CD8-positive, alpha-beta memory T cell (primary cell): ENCODE measurements around the gene PARD3. TPM values are rescaled to one million over a fixed set of nuclear protein-coding genes. Genes with fewer than 3 reads are reported as not detected.

Experiments used
- CTCF ChIA-PET: fragments of 350-600 bp; sonication (Branson Sonifier 250); formaldehyde crosslinking; loops from one replicate; lab custom pipeline; 2021; ENCODE audit warnings: antibody characterized with exemption; lab: Charles Lee
- POLR2A ChIA-PET: fragments of 350-600 bp; sonication (Branson Sonifier 250); formaldehyde crosslinking; loops from one replicate; lab custom pipeline; 2021; ENCODE audit warnings: antibody characterized with exemption; lab: Charles Lee
- DNase-seq, 5 donors: peaks; one replicate each; pipeline versions ENCODE4 v3.0.0 to v3.0.0-alpha.2; 2020 to 2022; ENCODE audit warnings: mixed read lengths in 1 of 5
- H3K27ac ChIP-seq: one replicate; pipeline ENCODE4 v1.7.0; 2013; ENCODE audit warnings: low read depth, mild to moderate bottlenecking, low read length, moderate library complexity
- H3K27me3 ChIP-seq: 2 replicates; pipeline ENCODE4 v1.7.0; 2013; ENCODE audit warnings: low read length, mild to moderate bottlenecking; ENCODE audit not compliant: insufficient read depth, poor library complexity, severe bottlenecking
- H3K36me3 ChIP-seq: 2 replicates; pipeline ENCODE4 v1.7.0; 2013; ENCODE audit warnings: mild to moderate bottlenecking, low read length, moderate library complexity; ENCODE audit not compliant: insufficient read depth
- H3K4me1 ChIP-seq: 2 replicates; pipeline ENCODE4 v1.7.0; 2013; ENCODE audit warnings: mild to moderate bottlenecking, low read length, moderate library complexity; ENCODE audit not compliant: insufficient read depth
- H3K4me3 ChIP-seq: 2 replicates; pipeline ENCODE4 v1.7.0; 2013; ENCODE audit warnings: mild to moderate bottlenecking, low read length
- H3K9me3 ChIP-seq: 2 replicates; pipeline ENCODE4 v1.7.0; 2013; ENCODE audit warnings: mild to moderate bottlenecking, low read length
- H3K27ac Mint-ChIP-seq, 8 donors: one replicate each; pipeline ENCODE4 v1.8.0; 2020 to 2021; ENCODE audit warnings: mixed read lengths in 8 of 8, mild to moderate bottlenecking in 6 of 8, inconsistent platforms in 3 of 8, moderate library complexity in 3 of 8
- H3K27me3 Mint-ChIP-seq, 2 donors: one replicate each; pipeline ENCODE4 v1.8.0; 2020 to 2021; ENCODE audit warnings: mixed read lengths in 2 of 2, mild to moderate bottlenecking in 1 of 2, moderate library complexity in 1 of 2
- H3K36me3 Mint-ChIP-seq, 3 donors: one replicate each; pipeline ENCODE4 v1.8.0; 2020 to 2021; ENCODE audit warnings: mixed read lengths in 3 of 3, inconsistent platforms in 1 of 3, mild to moderate bottlenecking in 1 of 3
- H3K4me1 Mint-ChIP-seq, 3 donors: one replicate each; pipeline ENCODE4 v1.8.0; 2020 to 2021; ENCODE audit warnings: mixed read lengths in 3 of 3, inconsistent platforms in 1 of 3, mild to moderate bottlenecking in 1 of 3
- H3K4me3 Mint-ChIP-seq, 7 donors: one replicate each; pipeline ENCODE4 v1.8.0; 2020 to 2021; ENCODE audit warnings: mixed read lengths in 7 of 7, mild to moderate bottlenecking in 6 of 7, moderate library complexity in 4 of 7, inconsistent platforms in 2 of 7
- H3K9me3 Mint-ChIP-seq, 5 donors: one replicate each; pipeline ENCODE4 v1.8.0; 2020 to 2022; ENCODE audit warnings: mixed read lengths in 5 of 5, mild to moderate bottlenecking in 3 of 5, moderate library complexity in 2 of 5, inconsistent platforms in 1 of 5
- polyA plus RNA-seq: library from polyadenylated mRNA; unstranded; fragments of 300-500 nt; fragmentation: Illumina TruSeq; gene quantifications from one replicate; pipeline ENCODE4 v1.2.3, GENCODE V29; 2021
- total RNA-seq, 2 experiments: library from RNA; stranded (reverse); gene quantifications; one replicate each; pipeline ENCODE4 v1.2.3, GENCODE V29; 2021

The PARD3 gene
- total and polyA plus RNA-seq, 3 experiments from 2014 or later, result 0.27 to 0.46 TPM; not detected in 1

- Histone ChIP-seq H3K9me3 (no peaks in the 10 kb centered on the region), H3K27ac (no peak overlapping the region), H3K4me3 (no peak overlapping the region), H3K36me3 (no peaks in the 10 kb centered on the region), H3K4me1 (no peaks in the 10 kb centered on the region), H3K27me3 (no peaks in the 10 kb centered on the region)
- ChIA-PET CTCF (no interaction called here), POLR2A (no interaction called here)
- Mint-ChIP-seq H3K27me3 (peaks cover 0 to 4% of the 10 kb centered on the region in 2 donors), H3K4me3 (no peak overlapping the region), H3K9me3 (peaks cover 0 to 1% (median 0%) of the 10 kb centered on the region in 5 donors), H3K4me1 (no peaks in the 10 kb centered on the region), H3K36me3 (no peaks in the 10 kb centered on the region), H3K27ac (no peak overlapping the region)
- no peak for DNase-seq
These were observed 118.7 kb downstream of the PARD3 start for GRCh38 chr10:34696423-34696822.

- Mint-ChIP-seq H3K4me3 (no peak overlapping the region), H3K36me3 (no peaks in the 10 kb centered on the region), H3K27ac (no peak overlapping the region), H3K4me1 (no peaks in the 10 kb centered on the region), H3K9me3 (peaks cover 0 to 3% (median 0%) of the 10 kb centered on the region in 5 donors), H3K27me3 (peaks cover 2 to 9% of the 10 kb centered on the region in 2 donors)
- no peaks in the 10 kb centered on the region for H3K27me3 ChIP-seq
- no peak overlapping the region for H3K27ac ChIP-seq
- DNase-seq, result no peak
- no peaks in the 10 kb centered on the region for H3K9me3 ChIP-seq
- no peaks in the 10 kb centered on the region for H3K36me3 ChIP-seq
- H3K4me3 ChIP-seq, result no peak overlapping the region
- POLR2A ChIA-PET, result no interaction called here
- CTCF ChIA-PET, result no interaction called here
- no peaks in the 10 kb centered on the region for H3K4me1 ChIP-seq
These were observed 124.6 kb downstream of the PARD3 start for GRCh38 chr10:34690383-34691049.

- no peaks in the 10 kb centered on the region for H3K4me1 Mint-ChIP-seq
- no peak overlapping the region for H3K27ac Mint-ChIP-seq
- Histone ChIP-seq H3K27ac (no peak overlapping the region), H3K27me3 (no peaks in the 10 kb centered on the region), H3K9me3 (no peaks in the 10 kb centered on the region), H3K4me1 (no peaks in the 10 kb centered on the region), H3K36me3 (no peaks in the 10 kb centered on the region), H3K4me3 (no peak overlapping the region)
- peaks cover 2 to 11% of the 10 kb centered on the region in 2 donors for H3K27me3 Mint-ChIP-seq
- ChIA-PET CTCF (no interaction called here), POLR2A (no interaction called here)
- H3K36me3 Mint-ChIP-seq, result no peaks in the 10 kb centered on the region
- H3K9me3 Mint-ChIP-seq, result peaks cover 0 to 3% (median 0%) of the 10 kb centered on the region in 5 donors
- H3K4me3 Mint-ChIP-seq, result no peak overlapping the region
- no peak for DNase-seq
These were observed 126.0 kb downstream of the PARD3 start for GRCh38 chr10:34689053-34689452.

GRCh38 chr10:34687434-34688210, 127.5 kb downstream of the PARD3 start:
- Mint-ChIP-seq H3K4me3 (no peak overlapping the region), H3K9me3 (peaks cover 0 to 3% (median 0%) of the 10 kb centered on the region in 5 donors), H3K36me3 (peaks cover 0 to 2% (median 0%) of the 10 kb centered on the region in 3 donors), H3K4me1 (no peaks in the 10 kb centered on the region), H3K27me3 (peaks cover 2 to 11% of the 10 kb centered on the region in 2 donors), H3K27ac (no peak overlapping the region)
- Histone ChIP-seq H3K4me1 (no peaks in the 10 kb centered on the region), H3K27me3 (no peaks in the 10 kb centered on the region), H3K4me3 (no peak overlapping the region), H3K36me3 (no peaks in the 10 kb centered on the region), H3K9me3 (no peaks in the 10 kb centered on the region), H3K27ac (no peak overlapping the region)
- DNase-seq, result no peak
- CTCF ChIA-PET, result no interaction called here
- POLR2A ChIA-PET, result no interaction called here

- Histone ChIP-seq H3K27ac (no peak overlapping the region), H3K36me3 (no peaks in the 10 kb centered on the region), H3K4me1 (no peaks in the 10 kb centered on the region), H3K9me3 (no peaks in the 10 kb centered on the region), H3K4me3 (no peak overlapping the region), H3K27me3 (no peaks in the 10 kb centered on the region)
- H3K27ac Mint-ChIP-seq, result no peak overlapping the region
- peaks cover 1 to 12% of the 10 kb centered on the region in 2 donors for H3K27me3 Mint-ChIP-seq
- ChIA-PET CTCF (no interaction called here), POLR2A (no interaction called here)
- H3K4me1 Mint-ChIP-seq, result no peaks in the 10 kb centered on the region
- H3K4me3 Mint-ChIP-seq, result no peak overlapping the region
- H3K9me3 Mint-ChIP-seq, result peaks cover 0 to 2% (median 0%) of the 10 kb centered on the region in 5 donors
- peaks cover 0 to 2% (median 0%) of the 10 kb centered on the region in 3 donors for H3K36me3 Mint-ChIP-seq
- no peak for DNase-seq
These were observed 132.5 kb downstream of the PARD3 start for GRCh38 chr10:34682580-34682979.

- Mint-ChIP-seq H3K4me1 (no peaks in the 10 kb centered on the region), H3K27ac (no peak overlapping the region), H3K27me3 (peaks cover 1 to 8% of the 10 kb centered on the region in 2 donors), H3K4me3 (no peak overlapping the region), H3K36me3 (peaks cover 0 to 2% (median 0%) of the 10 kb centered on the region in 3 donors), H3K9me3 (peaks cover 0 to 2% (median 0%) of the 10 kb centered on the region in 5 donors)
- ChIA-PET POLR2A (no interaction called here), CTCF (no interaction called here)
- Histone ChIP-seq H3K9me3 (no peaks in the 10 kb centered on the region), H3K27me3 (no peaks in the 10 kb centered on the region), H3K36me3 (no peaks in the 10 kb centered on the region), H3K27ac (no peak overlapping the region), H3K4me3 (no peak overlapping the region), H3K4me1 (no peaks in the 10 kb centered on the region)
- DNase-seq, result no peak
These were observed 133.2 kb downstream of the PARD3 start for GRCh38 chr10:34681933-34682332.

GRCh38 chr10:34679177-34679576, 135.9 kb downstream of the PARD3 start:
- Mint-ChIP-seq H3K4me1 (no peaks in the 10 kb centered on the region), H3K9me3 (no peaks in the 10 kb centered on the region), H3K27ac (no peak overlapping the region), H3K4me3 (no peak overlapping the region), H3K36me3 (peaks cover 0 to 2% (median 0%) of the 10 kb centered on the region in 3 donors), H3K27me3 (peaks cover 1 to 9% of the 10 kb centered on the region in 2 donors)
- no peaks in the 10 kb centered on the region for H3K4me1 ChIP-seq
- H3K27ac ChIP-seq, result no peak overlapping the region
- ChIA-PET CTCF (no interaction called here), POLR2A (no interaction called here)
- no peaks in the 10 kb centered on the region for H3K27me3 ChIP-seq
- no peaks in the 10 kb centered on the region for H3K9me3 ChIP-seq
- no peaks in the 10 kb centered on the region for H3K36me3 ChIP-seq
- H3K4me3 ChIP-seq, result no peak overlapping the region
- no peak for DNase-seq

GRCh38 chr10:34677591-34677990, 137.5 kb downstream of the PARD3 start:
- Histone ChIP-seq H3K9me3 (no peaks in the 10 kb centered on the region), H3K27me3 (no peaks in the 10 kb centered on the region), H3K27ac (no peak overlapping the region), H3K4me1 (no peaks in the 10 kb centered on the region), H3K36me3 (no peaks in the 10 kb centered on the region), H3K4me3 (no peak overlapping the region)
- peaks cover 1 to 13% of the 10 kb centered on the region in 2 donors for H3K27me3 Mint-ChIP-seq
- no peak overlapping the region for H3K27ac Mint-ChIP-seq
- H3K36me3 Mint-ChIP-seq, result no peaks in the 10 kb centered on the region
- H3K4me3 Mint-ChIP-seq, result no peak overlapping the region
- no peaks in the 10 kb centered on the region for H3K4me1 Mint-ChIP-seq
- DNase-seq, result no peak
- CTCF ChIA-PET, result no interaction called here
- POLR2A ChIA-PET, result no interaction called here
- H3K9me3 Mint-ChIP-seq, result no peaks in the 10 kb centered on the region
